ENCODE data around the gene TMEM59.

Gene TMEM59

DNA sequence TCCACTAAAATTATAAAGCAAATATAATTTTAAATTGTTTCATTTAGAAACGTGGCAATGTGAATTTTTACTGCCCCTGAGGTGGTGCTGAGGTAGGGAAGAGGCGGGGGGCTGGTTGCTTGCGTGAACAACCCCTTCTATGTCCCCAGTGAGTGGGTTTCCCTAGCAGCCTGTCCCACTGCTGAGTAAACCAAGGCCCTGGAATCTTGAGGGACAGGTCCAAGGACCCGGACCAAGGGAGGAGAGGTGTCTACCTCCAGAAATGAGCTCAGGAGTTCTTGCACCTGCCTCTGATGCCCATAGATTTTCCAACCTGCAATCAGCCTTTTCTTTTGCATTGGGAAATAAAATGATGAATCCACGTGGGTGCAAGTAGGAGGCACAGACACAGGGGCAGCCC is 34.4 kb downstream of the TMEM59 start:
- H3K9me3 ChIP-seq (ENCODE audit: insufficient read depth, low read length), result no peaks in the 10 kb centered on the region
- no peak overlapping the region for H3K4me2 ChIP-seq (ENCODE audit: low read depth, low read length, poor library complexity, severe bottlenecking)
- no peaks in the 10 kb centered on the region for H3K36me3 ChIP-seq (ENCODE audit: low read length)
- H3K9ac ChIP-seq (ENCODE audit: low read length), result no peak overlapping the region
- TF ChIP-seq, protein P1, sequence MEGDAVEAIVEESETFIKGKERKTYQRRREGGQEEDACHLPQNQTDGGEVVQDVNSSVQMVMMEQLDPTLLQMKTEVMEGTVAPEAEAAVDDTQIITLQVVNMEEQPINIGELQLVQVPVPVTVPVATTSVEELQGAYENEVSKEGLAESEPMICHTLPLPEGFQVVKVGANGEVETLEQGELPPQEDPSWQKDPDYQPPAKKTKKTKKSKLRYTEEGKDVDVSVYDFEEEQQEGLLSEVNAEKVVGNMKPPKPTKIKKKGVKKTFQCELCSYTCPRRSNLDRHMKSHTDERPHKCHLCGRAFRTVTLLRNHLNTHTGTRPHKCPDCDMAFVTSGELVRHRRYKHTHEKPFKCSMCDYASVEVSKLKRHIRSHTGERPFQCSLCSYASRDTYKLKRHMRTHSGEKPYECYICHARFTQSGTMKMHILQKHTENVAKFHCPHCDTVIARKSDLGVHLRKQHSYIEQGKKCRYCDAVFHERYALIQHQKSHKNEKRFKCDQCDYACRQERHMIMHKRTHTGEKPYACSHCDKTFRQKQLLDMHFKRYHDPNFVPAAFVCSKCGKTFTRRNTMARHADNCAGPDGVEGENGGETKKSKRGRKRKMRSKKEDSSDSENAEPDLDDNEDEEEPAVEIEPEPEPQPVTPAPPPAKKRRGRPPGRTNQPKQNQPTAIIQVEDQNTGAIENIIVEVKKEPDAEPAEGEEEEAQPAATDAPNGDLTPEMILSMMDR (IDR thresholded peaks at IDR 0.05; ENCODE audit: insufficient read depth, low read length, poor library complexity, severe bottlenecking), result no peak
- no peak for TF ChIP-seq EZH2phosphoT487 (conservative IDR thresholded peaks at IDR 0.05; ENCODE audit: low read length)
- H2AFZ ChIP-seq (ENCODE audit: low read depth, low read length, severe bottlenecking), result no peak overlapping the region
- no peaks in the 10 kb centered on the region for H3K9me2 ChIP-seq (replicated peaks; ENCODE audit: insufficient read depth, low read length)
- H3K27me3 ChIP-seq (ENCODE audit: low read length), result no peaks in the 10 kb centered on the region
- no peaks in the 10 kb centered on the region for H4K20me1 ChIP-seq (ENCODE audit: low read depth, low read length)
- H3K27ac ChIP-seq (ENCODE audit: low read depth, low read length), result no peak overlapping the region
- H3K4me3 ChIP-seq (ENCODE audit: insufficient read depth, low read length, poor library complexity, severe bottlenecking), result no peak overlapping the region
- H3K79me2 ChIP-seq (ENCODE audit: insufficient read depth, low read length), result no peaks in the 10 kb centered on the region
- no peaks in the 10 kb centered on the region for H3F3A ChIP-seq (ENCODE audit: insufficient read depth)

DNA sequence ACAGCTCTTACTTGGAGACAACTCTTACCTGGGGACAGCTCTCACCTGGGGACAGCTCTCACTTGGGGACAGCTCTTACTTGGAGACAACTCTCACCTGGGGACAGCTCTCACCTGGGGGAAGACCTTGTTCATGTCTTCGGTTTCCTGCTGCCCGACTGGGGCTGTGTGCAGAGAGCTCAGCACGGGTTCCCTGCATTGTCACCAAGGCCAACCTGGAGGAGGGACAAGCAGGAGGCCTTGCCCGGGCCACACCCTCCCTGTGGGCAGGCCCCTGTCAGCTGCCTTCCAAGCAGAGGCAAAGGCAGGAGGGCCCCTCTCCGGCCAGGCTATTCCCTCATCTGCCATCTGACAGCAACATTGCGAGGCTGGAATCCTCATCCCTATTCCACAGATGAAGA is 35.0 kb downstream of the TMEM59 start, which contains the start of gene LDLRAD1:
Gene LDLRAD1, minus strand, starts transcription at position 208 of the 400 bp plus-strand sequence. Its CDS starts 74 bp downstream, at position 134.
- no peak within 1 kb of the TSS for H3K4me2 ChIP-seq (ENCODE audit: low read depth, low read length, poor library complexity, severe bottlenecking)
- H3K4me3 ChIP-seq (ENCODE audit: insufficient read depth, low read length, poor library complexity, severe bottlenecking), result no peak within 1 kb of the TSS
- no peaks in the 10 kb centered on the region for H3K27me3 ChIP-seq (ENCODE audit: low read length)

DNA sequence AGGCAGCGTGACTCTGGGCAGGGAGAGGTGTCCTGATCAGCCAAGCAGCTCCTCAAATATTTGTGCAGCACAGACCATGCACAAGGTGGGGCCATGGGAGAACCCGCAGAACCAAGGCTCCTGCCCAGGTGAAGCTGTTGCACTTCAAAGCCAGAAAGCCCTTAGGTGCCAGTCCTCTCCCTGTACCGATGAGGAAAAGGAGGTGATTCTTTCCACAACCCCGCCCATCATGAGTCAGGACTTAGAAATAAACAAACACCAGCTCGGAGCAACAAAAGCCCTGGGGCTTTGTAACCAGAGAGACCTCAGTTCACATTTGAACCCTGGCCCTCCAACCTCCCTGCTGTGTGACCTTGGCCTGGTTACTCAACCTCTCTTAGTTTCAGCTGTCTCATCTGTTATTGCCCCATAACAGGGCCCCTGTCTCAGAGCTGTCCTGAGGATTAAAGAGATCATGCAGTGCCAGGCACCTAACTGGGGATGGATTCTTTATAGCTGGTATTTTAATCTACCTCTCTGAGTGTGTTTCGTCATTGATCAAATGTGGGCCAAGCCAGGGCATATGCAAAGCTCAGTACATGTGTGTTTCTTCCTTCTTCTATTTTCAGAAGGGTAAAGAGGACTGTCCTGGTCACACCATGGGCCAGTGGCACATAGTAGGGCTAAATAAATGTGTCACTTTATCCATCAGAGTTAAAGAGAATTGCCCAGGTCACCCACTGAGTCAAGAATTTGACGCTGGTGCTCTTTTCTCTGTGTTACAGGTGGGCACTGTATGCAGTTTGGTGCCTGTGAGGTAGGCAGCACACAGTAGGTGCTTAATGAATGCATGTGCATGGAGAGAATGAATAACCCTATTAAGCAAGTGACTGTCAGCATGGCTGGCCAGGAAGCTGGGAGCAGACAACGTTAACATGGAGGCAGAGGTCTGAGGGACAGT is 36.4 kb downstream of the TMEM59 start:
- H3K4me2 ChIP-seq (ENCODE audit: low read depth, low read length, poor library complexity, severe bottlenecking), result no peak overlapping the region
- no peaks in the 10 kb centered on the region for H3K79me2 ChIP-seq (ENCODE audit: insufficient read depth, low read length)
- H3K4me3 ChIP-seq (ENCODE audit: insufficient read depth, low read length, poor library complexity, severe bottlenecking), result no peak overlapping the region
- no peaks in the 10 kb centered on the region for H3F3A ChIP-seq (ENCODE audit: insufficient read depth)
- H3K27me3 ChIP-seq (ENCODE audit: low read length), result no peaks in the 10 kb centered on the region
- no peaks in the 10 kb centered on the region for H4K20me1 ChIP-seq (ENCODE audit: low read depth, low read length)
- H3K9ac ChIP-seq (ENCODE audit: low read length), result no peak overlapping the region
- H3K9me2 ChIP-seq (replicated peaks; ENCODE audit: insufficient read depth, low read length), result no peaks in the 10 kb centered on the region
- TF ChIP-seq EZH2phosphoT487 (conservative IDR thresholded peaks at IDR 0.05; ENCODE audit: low read length), result no peak
- TF ChIP-seq, protein P1 (IDR thresholded peaks at IDR 0.05; ENCODE audit: insufficient read depth, low read length, poor library complexity, severe bottlenecking), result no peak
- H2AFZ ChIP-seq (ENCODE audit: low read depth, low read length, severe bottlenecking), result no peak overlapping the region
- H3K27ac ChIP-seq (ENCODE audit: low read depth, low read length), result no peak overlapping the region
- H3K36me3 ChIP-seq (ENCODE audit: low read length), result no peaks in the 10 kb centered on the region
- no peaks in the 10 kb centered on the region for H3K9me3 ChIP-seq (ENCODE audit: insufficient read depth, low read length)

More for the DNA sequence above, 35.0 kb downstream of the TMEM59 start, which contains the start of gene LDLRAD1:
- Histone ChIP-seq H3K27ac (ENCODE audit: low read depth, low read length) (no peak within 1 kb of the TSS), H3K9ac (ENCODE audit: low read length) (no peak within 1 kb of the TSS), H3K9me2 (replicated peaks; ENCODE audit: insufficient read depth, low read length) (no peaks in the 10 kb centered on the region), H3F3A (ENCODE audit: insufficient read depth) (no peaks in the 10 kb centered on the region), H2AFZ (ENCODE audit: low read depth, low read length, severe bottlenecking) (no peak within 1 kb of the TSS), H3K79me2 (ENCODE audit: insufficient read depth, low read length) (no peaks in the 10 kb centered on the region), H3K9me3 (ENCODE audit: insufficient read depth, low read length) (no peaks in the 10 kb centered on the region), H3K36me3 (ENCODE audit: low read length) (no peaks in the 10 kb centered on the region), H4K20me1 (ENCODE audit: low read depth, low read length) (no peaks in the 10 kb centered on the region)
- no peak for TF ChIP-seq EZH2phosphoT487 (conservative IDR thresholded peaks at IDR 0.05; ENCODE audit: low read length)
- TF ChIP-seq, protein P1 (IDR thresholded peaks at IDR 0.05; ENCODE audit: insufficient read depth, low read length, poor library complexity, severe bottlenecking), result no peak
